KMS-11 (cell line): ENCODE data around the gene SMOC2.

Source experiments
- H2AFZ ChIP-seq: fragments of 200-600 bp; sonication (generic); 2 replicates; pipeline ENCODE4 v1.6.1; 2016; ENCODE audit warnings: antibody characterized with exemption, mixed run types, low read depth
- H3K27ac ChIP-seq: fragments of 200-600 bp; sonication (generic); 2 replicates; pipeline ENCODE4 v1.6.1; 2016; ENCODE audit warnings: mild to moderate bottlenecking, mixed run types
- H3K27me3 ChIP-seq: fragments of 200-600 bp; sonication (generic); 2 replicates; pipeline ENCODE4 v1.6.1; 2017; ENCODE audit warnings: mild to moderate bottlenecking, low read depth, mixed run types, moderate library complexity; ENCODE audit not compliant: insufficient read depth
- H3K36me3 ChIP-seq: fragments of 200-600 bp; sonication (generic); 2 replicates; pipeline ENCODE4 v1.6.1; 2017; ENCODE audit warnings: mild to moderate bottlenecking, mixed run types; ENCODE audit not compliant: insufficient read depth
- H3K4me1 ChIP-seq: fragments of 200-600 bp; sonication (generic); 2 replicates; pipeline ENCODE4 v1.6.1; 2016; ENCODE audit warnings: mild to moderate bottlenecking, low read depth, mixed run types; ENCODE audit not compliant: poor library complexity, severe bottlenecking
- H3K4me2 ChIP-seq: fragments of 200-600 bp; sonication (generic); 2 replicates; pipeline ENCODE4 v1.7.0; 2016; ENCODE audit warnings: mild to moderate bottlenecking, mixed run types
- H3K4me3 ChIP-seq: fragments of 200-600 bp; sonication (generic); IDR thresholded peaks from 2 replicates; pipeline ENCODE4 v1.6.1; 2017; ENCODE audit warnings: low read depth, low read length, mixed read lengths; ENCODE audit not compliant: insufficient read depth
- H3K79me2 ChIP-seq: fragments of 200-600 bp; sonication (generic); 2 replicates; pipeline ENCODE4 v1.6.1; 2016; ENCODE audit warnings: low read depth, mixed run types; ENCODE audit not compliant: insufficient read depth
- H3K9ac ChIP-seq: fragments of 200-600 bp; sonication (generic); 2 replicates; pipeline ENCODE4 v1.6.1; 2016; ENCODE audit warnings: mild to moderate bottlenecking, mixed run types
- H4K20me1 ChIP-seq: fragments of 200-600 bp; sonication (generic); 2 replicates; pipeline ENCODE4 v1.6.1; 2016; ENCODE audit warnings: mild to moderate bottlenecking, mixed run types; ENCODE audit not compliant: insufficient read depth
- CTCF ChIP-seq: fragments of 200-600 bp; sonication (generic); conservative IDR thresholded peaks from 2 replicates; pipeline ENCODE4 v1.6.1; 2017; ENCODE audit warnings: low read depth, mild to moderate bottlenecking, antibody characterized with exemption, low read length, moderate library complexity, mixed read lengths

Gene SMOC2

GRCh38 chr6:168670401-168670985, 229.5 kb downstream of the SMOC2 start:
- no peak overlapping the region for H3K27ac ChIP-seq
- H4K20me1 ChIP-seq, result no peaks in the 10 kb centered on the region
- no peak overlapping the region for H3K9ac ChIP-seq
- no peaks in the 10 kb centered on the region for H3K27me3 ChIP-seq
- no peak overlapping the region for H3K4me2 ChIP-seq
- H2AFZ ChIP-seq, result no peak overlapping the region
- no peak overlapping the region for H3K4me3 ChIP-seq
- no peaks in the 10 kb centered on the region for H3K4me1 ChIP-seq
- no peaks in the 10 kb centered on the region for H3K79me2 ChIP-seq
- no peak for TF ChIP-seq CTCF
- no peaks in the 10 kb centered on the region for H3K36me3 ChIP-seq

- no peaks in the 10 kb centered on the region for H4K20me1 ChIP-seq
- no peaks in the 10 kb centered on the region for H3K36me3 ChIP-seq
- H3K9ac ChIP-seq, result no peak overlapping the region
- no peak overlapping the region for H3K4me2 ChIP-seq
- H3K27me3 ChIP-seq, result no peaks in the 10 kb centered on the region
- no peak for TF ChIP-seq CTCF
- H3K4me3 ChIP-seq, result no peak overlapping the region
- H3K27ac ChIP-seq, result no peak overlapping the region
- H3K79me2 ChIP-seq, result no peaks in the 10 kb centered on the region
- no peaks in the 10 kb centered on the region for H3K4me1 ChIP-seq
- H2AFZ ChIP-seq, result no peak overlapping the region
These were observed 230.3 kb downstream of the SMOC2 start for GRCh38 chr6:168671028-168671862.

GRCh38 chr6:168671863-168672546, 231.0 kb downstream of the SMOC2 start:
- no peaks in the 10 kb centered on the region for H3K4me1 ChIP-seq
- no peak for TF ChIP-seq CTCF
- no peaks in the 10 kb centered on the region for H3K79me2 ChIP-seq
- no peak overlapping the region for H2AFZ ChIP-seq
- no peak overlapping the region for H3K4me2 ChIP-seq
- H4K20me1 ChIP-seq, result no peaks in the 10 kb centered on the region
- H3K4me3 ChIP-seq, result no peak overlapping the region
- no peak overlapping the region for H3K9ac ChIP-seq
- H3K36me3 ChIP-seq, result no peaks in the 10 kb centered on the region
- H3K27me3 ChIP-seq, result no peaks in the 10 kb centered on the region
- H3K27ac ChIP-seq, result no peak overlapping the region

- no peaks in the 10 kb centered on the region for H4K20me1 ChIP-seq
- H3K4me1 ChIP-seq, result no peaks in the 10 kb centered on the region
These were observed 233.6 kb downstream of the SMOC2 start for GRCh38 chr6:168674595-168674994.

More at GRCh38 chr6:168674595-168674994, 233.6 kb downstream of the SMOC2 start:
- H3K27me3 ChIP-seq, result no peaks in the 10 kb centered on the region
- H2AFZ ChIP-seq, result no peak overlapping the region
- TF ChIP-seq CTCF, result no peak
- no peak overlapping the region for H3K4me3 ChIP-seq
- no peak overlapping the region for H3K4me2 ChIP-seq
- H3K79me2 ChIP-seq, result no peaks in the 10 kb centered on the region
- H3K36me3 ChIP-seq, result no peaks in the 10 kb centered on the region
- H3K9ac ChIP-seq, result no peak overlapping the region
- H3K27ac ChIP-seq, result no peak overlapping the region
